Aorta (tissue), 5 donors: ENCODE results near the gene SHC2. TPM values are rescaled to one million over a fixed set of nuclear protein-coding genes. Genes with fewer than 3 reads are reported as not detected.
A peak's percentile ranks its signal among the peaks of the same experiment; 100 is the strongest.
"Not testable (repeated sequence)": the region's sequence is repeated elsewhere in the genome, so short reads cannot be mapped to it uniquely, and the experiment has no call there.

Experiments
- ATAC-seq: fragments of 200-7000 bp; cut with Tn5 transposase; one replicate; pipeline ENCODE4 v1.9.1; 2022; ENCODE audit warnings: moderate library complexity; ENCODE audit not compliant: low FRiP score
- DNase-seq, 2 donors: peaks; one replicate each; pipeline ENCODE4 v3.0.0-alpha.2; 2020
- H3K27ac ChIP-seq, 2 donors: one replicate each; pipeline ENCODE4 v1.5.1; 2013; ENCODE audit warnings: low read length in 2 of 2, mild to moderate bottlenecking in 2 of 2, moderate library complexity in 2 of 2, control low read depth in 1 of 2, inconsistent platforms in 1 of 2, low read depth in 1 of 2
- H3K27me3 ChIP-seq, 2 donors: one replicate each; pipeline ENCODE4 v1.6.1; 2013; ENCODE audit warnings: control low read depth in 1 of 2, low read length in 1 of 2, mild to moderate bottlenecking in 1 of 2, moderate library complexity in 1 of 2; ENCODE audit not compliant: insufficient read depth in 2 of 2, control insufficient read depth in 1 of 2
- H3K36me3 ChIP-seq, 2 donors: one replicate each; pipeline ENCODE4 v1.6.1; 2013; ENCODE audit warnings: control low read depth in 1 of 2, low read length in 1 of 2, mild to moderate bottlenecking in 1 of 2; ENCODE audit not compliant: insufficient read depth in 2 of 2, control insufficient read depth in 1 of 2
- H3K4me1 ChIP-seq, 2 donors: one replicate each; pipeline ENCODE4 v1.6.1; 2013; ENCODE audit warnings: low read length in 2 of 2, control low read depth in 1 of 2, mild to moderate bottlenecking in 1 of 2, moderate library complexity in 1 of 2; ENCODE audit not compliant: insufficient read depth in 2 of 2, control insufficient read depth in 1 of 2
- H3K4me3 ChIP-seq, 2 donors: one replicate each; pipeline ENCODE4 v1.5.1; 2013; ENCODE audit warnings: low read length in 2 of 2, control low read depth in 1 of 2, mild to moderate bottlenecking in 1 of 2
- H3K9me3 ChIP-seq: one replicate; pipeline ENCODE4 v1.6.1; 2013; ENCODE audit warnings: mild to moderate bottlenecking, low read length; ENCODE audit not compliant: control insufficient read depth
- WGBS, 2 donors: extraction: QIAGEN DNeasy Blood & Tissue Kit; methylation state at CpG; one replicate each; pipeline ENCODE4 v1.1.7; 2013; 5-methylcytosine and 5-hydroxymethylcytosine counted together
- intact Hi-C, 2 donors: fragments of 100-400 bp; cut with DNase I; formaldehyde crosslinking; loops; one replicate each; pipeline versions ENCODE4 v1.14.2 to v1.15.0; 2022
- polyA plus RNA-seq, 2 donors: library from polyadenylated mRNA; stranded (reverse); fragments of 200-250 nt; gene quantifications; one replicate each; pipeline ENCODE4 v1.2.3, GENCODE V29; 2013
- total RNA-seq, 2 donors: library from RNA; stranded (reverse); fragmentation: NEBNext Ultra II Directional; extraction: Animal tissue kit (Norgen Biotek cat#: 25700); gene quantifications; one replicate each; pipeline ENCODE4 v1.2.1, GENCODE V29; 2021
- donor health status: healthy with polysubstance abuse.
- donor health status: Bipolar disorder and iron deficiency.
- donor health status: DM: no; HTN: no; CAD: no.
- donor health status: DM: no; HTN: no; CAD: no.
- donor health status: DM: yes; HTN: yes; CAD: no.

SHC2 gene
- total and polyA plus RNA-seq, 4 donors: 7.3 to 31.4 (median 10.3) TPM

GRCh38 chr19:394857-395256 is 66.0 kb downstream of the SHC2 start:
- intact Hi-C loops, H3K9me3 ChIP-seq, H3K27me3 ChIP-seq, H3K27ac ChIP-seq, H3K4me1 ChIP-seq, H3K4me3 ChIP-seq, ATAC-seq, DNase-seq, H3K36me3 ChIP-seq: not testable (repeated sequence)
- WGBS, 2 donors: 97 to 100% methylated on average over 1 of the region's 1 CpG

- not testable (repeated sequence) for ATAC-seq, H3K4me1 ChIP-seq
Observed at GRCh38 chr19:393560-393959, 67.3 kb downstream of the SHC2 start.

GRCh38 chr19:392375-392970 is 68.4 kb downstream of the SHC2 start:
- Histone ChIP-seq H3K9me3 (no peaks in the 10 kb centered on the region), H3K36me3 (no peaks in the 10 kb centered on the region), H3K4me1 (no peaks in the 10 kb centered on the region), H3K4me3 (no peak overlapping the region), H3K27me3 (no peaks in the 10 kb centered on the region), H3K27ac (no peak overlapping the region)
- intact Hi-C loops: no loop called here
- peak in 1 of 2 donors; percentile 5 for DNase-seq
- WGBS, 2 donors: 57 to 68% methylated on average over 17 of the region's 17 CpGs
- no peak for ATAC-seq

More at GRCh38 chr19:393560-393959, 67.3 kb downstream of the SHC2 start:
- H3K27me3 ChIP-seq, H3K27ac ChIP-seq, DNase-seq, intact Hi-C loops, H3K36me3 ChIP-seq, H3K9me3 ChIP-seq, H3K4me3 ChIP-seq: not testable (repeated sequence)

- ATAC-seq: no peak
- intact Hi-C loops: no loop called here
- no peaks in the 10 kb centered on the region for H3K9me3 ChIP-seq
- no peaks in the 10 kb centered on the region for H3K4me1 ChIP-seq
- H3K36me3 ChIP-seq: no peaks in the 10 kb centered on the region
- H3K27me3 ChIP-seq: no peaks in the 10 kb centered on the region
- H3K4me3 ChIP-seq: no peak overlapping the region
- peak in 1 of 2 donors; percentile 34 for DNase-seq
- 85 to 87% methylated on average over 30 of the region's 30 CpGs for WGBS, 2 donors
- H3K27ac ChIP-seq: no peak overlapping the region
Observed at GRCh38 chr19:391726-392374, 69.0 kb downstream of the SHC2 start.

DNA sequence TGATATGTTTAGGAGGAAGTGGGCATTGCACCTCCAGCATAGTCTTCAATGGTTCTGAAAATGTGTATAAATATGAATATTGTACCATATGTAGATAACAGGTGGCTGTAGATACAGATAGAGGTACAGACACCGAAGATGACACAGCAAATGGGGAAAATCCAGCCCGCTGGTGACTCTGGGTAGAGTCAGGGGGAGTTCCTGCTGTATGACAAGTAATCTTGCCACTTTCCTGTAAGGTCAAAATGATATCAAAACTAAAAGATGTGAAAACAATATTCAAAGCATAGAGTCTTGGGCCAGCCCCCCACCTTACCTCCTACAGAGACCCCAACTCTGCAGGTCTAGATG is 69.7 kb downstream of the SHC2 start:
- Histone ChIP-seq H3K27ac (no peak overlapping the region), H3K36me3 (no peaks in the 10 kb centered on the region), H3K9me3 (no peaks in the 10 kb centered on the region), H3K27me3 (no peaks in the 10 kb centered on the region), H3K4me3 (no peak overlapping the region), H3K4me1 (no peaks in the 10 kb centered on the region)
- ATAC-seq (no peak), DNase-seq (peak in 1 of 2 donors; percentile 1)
- WGBS, 2 donors: 84 to 90% methylated on average over 2 of the region's 2 CpGs
- intact Hi-C loops: no loop called here

- Histone ChIP-seq H3K27me3 (no peaks in the 10 kb centered on the region), H3K4me3 (no peak overlapping the region), H3K9me3 (no peaks in the 10 kb centered on the region), H3K36me3 (no peaks in the 10 kb centered on the region), H3K4me1 (no peaks in the 10 kb centered on the region), H3K27ac (no peak overlapping the region)
- 77 to 87% methylated on average over 29 to 30 of the region's 30 CpGs for WGBS, 2 donors
- intact Hi-C loops: no loop called here
- ATAC-seq (no peak), DNase-seq (peak in 1 of 2 donors; percentile 29)
Observed at GRCh38 chr19:390386-391206, 70.2 kb downstream of the SHC2 start.

DNA sequence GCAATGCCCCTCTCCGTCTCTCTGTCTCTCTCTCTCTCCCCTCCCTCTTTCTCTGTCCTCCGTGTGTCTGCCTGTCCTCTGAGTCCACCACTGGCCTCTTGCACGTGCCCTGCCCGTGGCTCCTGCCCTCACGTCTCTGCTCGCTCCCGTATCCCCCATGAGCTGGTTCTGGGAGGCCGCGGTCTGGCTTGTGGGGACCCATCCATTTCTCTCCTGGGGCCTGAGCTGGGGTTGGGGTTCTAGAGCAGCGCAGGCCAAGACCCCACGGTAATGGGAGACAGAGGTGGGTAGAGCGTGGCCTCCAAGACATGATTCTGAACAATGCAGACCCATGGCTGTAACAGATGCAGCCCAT is 70.9 kb downstream of the SHC2 start:
- Histone ChIP-seq H3K4me1 (no peaks in the 10 kb centered on the region), H3K4me3 (no peak overlapping the region), H3K27me3 (no peaks in the 10 kb centered on the region), H3K9me3 (no peaks in the 10 kb centered on the region), H3K27ac (no peak overlapping the region), H3K36me3 (no peaks in the 10 kb centered on the region)
- WGBS, 2 donors: 76 to 80% methylated on average over 11 to 12 of the region's 12 CpGs
- DNase-seq: no peak
- no peak for ATAC-seq
- intact Hi-C loops: no loop called here

GRCh38 chr19:389255-389934 is 71.4 kb downstream of the SHC2 start:
- DNase-seq (peak in 1 of 2 donors; percentile 37), ATAC-seq (no peak)
- no peaks in the 10 kb centered on the region for H3K4me1 ChIP-seq
- no peaks in the 10 kb centered on the region for H3K27me3 ChIP-seq
- no peak overlapping the region for H3K27ac ChIP-seq
- H3K9me3 ChIP-seq: no peaks in the 10 kb centered on the region
- intact Hi-C loops: no loop called here
- no peak overlapping the region for H3K4me3 ChIP-seq
- WGBS, 2 donors: 57 to 59% methylated on average over 21 of the region's 21 CpGs
- H3K36me3 ChIP-seq: no peaks in the 10 kb centered on the region
